T-helper 22 cell (primary cell): ENCODE data around the gene DOCK4.

ENCODE experiments used
- DNase-seq: peaks from one replicate; pipeline ENCODE4 v3.0.0-alpha.2; 2020; ENCODE audit warnings: low read depth

Gene DOCK4

GRCh38 chr7:111760043-111760442 lies 446.2 kb downstream of the DOCK4 start:
- no peak for DNase-seq

DNA sequence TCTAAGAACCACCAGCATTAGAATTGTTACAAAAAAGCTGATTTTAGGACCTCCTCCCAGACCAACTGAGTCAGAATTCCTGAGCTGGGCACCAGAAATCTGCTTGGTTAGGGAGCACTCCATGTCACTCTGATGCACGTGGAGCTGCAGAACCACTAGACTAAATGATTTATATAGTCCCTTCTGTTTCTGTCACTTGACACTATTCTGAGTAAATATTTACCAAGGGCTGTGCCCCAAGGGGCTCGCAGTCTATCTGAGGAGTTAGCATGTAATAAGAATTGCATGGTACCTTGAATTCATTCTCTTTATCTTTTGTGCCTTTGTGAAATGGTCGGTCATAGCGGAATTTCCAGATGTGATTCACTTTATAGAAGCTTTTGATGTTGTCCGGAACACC lies 447.9 kb downstream of the DOCK4 start:
- DNase-seq, result no peak

- DNase-seq, result no peak
These were observed 449.5 kb downstream of the DOCK4 start for GRCh38 chr7:111756687-111757178.

DNA sequence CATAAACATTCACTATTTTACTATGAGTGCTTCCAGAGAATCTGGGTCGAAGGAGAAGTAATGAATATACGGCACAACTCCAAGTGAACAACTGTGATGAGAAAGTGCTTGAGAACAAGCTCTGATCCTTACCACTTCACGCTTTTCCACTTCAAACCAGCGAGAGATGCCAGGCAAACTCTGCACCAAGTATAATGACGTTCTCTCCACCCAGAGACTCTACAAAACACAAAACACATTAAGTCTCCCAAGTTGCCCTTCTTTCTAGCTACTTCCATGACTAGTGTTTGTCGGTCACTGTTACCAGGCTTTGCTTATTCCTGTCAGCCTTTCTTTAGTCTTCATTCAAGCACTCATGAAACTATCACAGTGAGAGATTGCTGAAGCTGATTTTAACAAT lies 450.8 kb downstream of the DOCK4 start:
- DNase-seq, result no peak

DNA sequence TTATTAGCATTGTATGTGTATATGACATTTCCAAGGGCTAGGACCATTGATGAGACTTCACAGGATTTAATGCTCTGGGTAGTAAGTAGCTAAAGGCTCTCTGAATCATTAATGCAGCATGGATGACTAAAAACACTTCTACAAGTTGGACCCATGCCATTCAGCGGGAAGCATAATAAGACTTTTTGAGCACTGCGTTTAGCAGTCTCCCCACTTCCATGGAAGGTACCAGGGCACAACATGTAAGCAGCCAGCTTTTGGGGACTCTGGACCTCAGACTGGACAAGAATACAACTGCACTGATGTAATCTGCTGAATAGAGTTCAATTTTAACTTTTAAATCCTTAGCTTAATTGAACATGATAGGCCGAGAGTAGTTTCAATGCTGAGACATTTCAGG lies 452.2 kb downstream of the DOCK4 start:
- DNase-seq, result no peak

GRCh38 chr7:111752022-111752582 lies 454.1 kb downstream of the DOCK4 start:
- peak; percentile 5 for DNase-seq

- DNase-seq, result no peak
These were observed 455.3 kb downstream of the DOCK4 start for GRCh38 chr7:111750878-111751277.

GRCh38 chr7:111750228-111750627 lies 456.0 kb downstream of the DOCK4 start:
- DNase-seq, result no peak

DNA sequence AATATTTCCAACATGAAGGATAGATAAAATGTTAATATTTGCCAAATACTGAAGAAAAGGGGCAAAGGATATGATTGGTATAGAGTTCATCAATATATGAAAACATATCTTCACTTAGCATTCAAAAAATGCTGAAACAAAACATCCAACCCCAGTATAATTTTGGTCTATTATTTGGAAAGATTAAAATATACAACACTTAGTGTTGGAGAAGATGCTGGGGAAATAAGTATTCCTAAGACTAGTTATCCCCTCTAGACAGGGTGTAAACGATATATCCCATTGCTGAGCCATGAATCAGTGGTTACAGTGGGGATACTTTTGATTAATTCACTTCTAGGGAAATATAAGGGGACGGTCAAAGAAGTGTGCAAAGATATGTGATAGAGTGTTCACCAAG lies 456.6 kb downstream of the DOCK4 start:
- no peak for DNase-seq

DNA sequence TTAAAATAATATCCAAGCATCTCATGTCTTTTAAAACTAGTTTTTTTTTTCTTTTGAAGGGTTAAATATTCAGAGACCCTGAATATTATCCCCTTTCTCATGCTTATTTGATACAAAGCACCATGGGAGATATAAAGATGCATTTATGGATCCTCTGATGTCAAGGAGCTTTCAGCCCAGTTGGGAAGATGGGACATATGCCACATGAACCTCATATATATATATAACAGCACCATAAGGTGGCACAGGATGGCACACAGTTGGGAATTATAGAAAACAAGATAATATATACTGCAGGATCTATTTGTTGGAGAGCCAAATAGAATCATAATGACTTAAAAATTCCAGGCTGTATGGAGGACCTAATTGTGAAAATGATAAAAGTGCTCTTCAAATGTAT lies 458.5 kb downstream of the DOCK4 start:
- no peak for DNase-seq

DNA sequence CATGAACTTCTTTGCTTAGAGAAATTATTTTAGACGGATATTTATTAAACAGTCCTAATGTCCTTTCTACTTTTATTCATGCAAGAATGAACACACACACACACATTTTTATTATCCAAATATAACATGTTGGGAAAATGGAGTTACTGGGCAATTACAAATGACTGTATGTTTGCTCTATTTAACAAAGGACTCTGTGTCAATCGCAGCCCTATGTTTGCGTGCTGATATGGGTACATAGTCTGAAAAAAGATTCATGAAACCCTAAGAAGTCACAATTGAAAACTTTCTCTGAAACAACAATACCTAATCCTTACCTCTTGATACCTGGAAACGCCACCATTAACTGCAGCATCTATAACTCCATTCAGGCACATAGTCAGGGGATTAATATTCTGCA lies 459.2 kb downstream of the DOCK4 start:
- DNase-seq, result no peak

DNA sequence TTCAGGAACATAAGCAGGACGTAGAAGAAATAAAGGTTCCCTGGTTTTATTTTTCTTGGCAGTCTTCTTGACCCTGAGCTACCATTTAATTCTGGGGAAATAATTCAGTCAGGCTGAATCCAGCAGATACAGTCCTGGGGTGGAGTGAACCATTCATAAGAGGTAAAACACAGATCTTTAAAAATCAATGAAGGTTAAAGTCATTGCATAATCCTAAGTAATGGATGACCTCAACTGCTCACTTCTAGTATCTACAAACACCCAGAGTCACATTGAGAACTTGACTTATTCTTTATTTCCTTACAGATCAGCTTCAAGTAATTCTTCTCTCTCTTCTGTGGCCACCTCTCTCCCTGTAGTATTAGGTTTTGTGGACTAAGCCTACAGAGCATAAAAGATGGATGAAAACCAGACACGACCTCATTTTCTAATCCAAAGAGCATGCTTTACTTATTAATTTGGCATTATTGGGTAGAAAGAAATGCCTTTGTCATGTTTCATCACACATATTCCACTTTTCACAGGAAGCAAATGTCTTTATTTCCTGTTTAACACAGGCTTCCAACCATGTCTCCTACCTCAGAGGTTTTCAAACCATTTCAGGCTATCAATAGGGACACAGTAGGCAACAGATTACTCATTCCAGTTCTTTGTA lies 461.6 kb downstream of the DOCK4 start:
- no peak for DNase-seq

DNA sequence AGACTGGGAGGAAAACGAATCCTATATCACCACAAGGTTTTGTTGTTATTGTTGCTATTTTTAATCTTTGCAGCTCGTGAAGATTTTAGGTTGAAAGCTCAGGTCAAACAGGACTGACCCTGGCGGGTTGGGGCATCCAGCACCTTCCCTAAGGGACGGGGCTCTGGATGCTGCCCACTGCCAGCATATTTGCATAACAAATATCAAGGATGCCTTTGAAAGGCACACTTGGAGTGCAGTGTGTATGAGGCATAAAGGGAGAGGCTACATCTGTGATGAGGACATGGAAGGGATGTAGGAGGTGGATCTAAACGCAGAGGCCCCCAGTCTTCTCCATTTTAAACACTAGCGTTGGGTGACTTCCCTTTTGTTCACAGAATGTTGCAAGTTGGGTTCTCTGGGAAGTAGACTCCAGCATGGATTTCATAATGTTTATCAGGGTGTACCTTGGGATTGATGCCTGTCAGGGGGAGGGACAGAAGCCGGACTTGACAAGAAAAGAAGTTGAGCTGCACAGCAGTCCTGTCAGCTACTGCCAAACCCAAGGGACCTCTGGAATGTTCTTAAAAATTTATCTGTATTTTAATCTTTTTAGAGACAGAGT lies 462.9 kb downstream of the DOCK4 start:
- no peak for DNase-seq

DNA sequence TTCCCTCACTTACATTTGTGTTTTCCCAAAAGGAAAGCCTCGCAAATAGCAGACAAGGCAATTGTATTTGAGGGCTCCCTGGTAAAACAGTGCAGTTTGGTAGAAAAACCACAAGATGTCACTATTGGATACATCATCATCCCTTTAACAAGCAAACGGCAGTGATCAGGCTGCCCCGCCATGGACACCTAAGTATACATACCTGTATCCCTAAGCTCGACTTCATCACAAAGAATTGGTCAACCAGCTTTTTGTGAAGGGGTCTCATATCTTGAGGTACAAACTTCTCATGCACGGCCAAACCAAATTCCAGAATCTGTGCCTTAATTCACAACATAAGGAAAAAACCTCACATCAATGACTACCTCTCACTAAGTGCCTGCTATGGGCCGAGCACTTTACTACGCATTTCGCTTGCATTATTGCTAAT lies 464.4 kb downstream of the DOCK4 start:
- no peak for DNase-seq

DNA sequence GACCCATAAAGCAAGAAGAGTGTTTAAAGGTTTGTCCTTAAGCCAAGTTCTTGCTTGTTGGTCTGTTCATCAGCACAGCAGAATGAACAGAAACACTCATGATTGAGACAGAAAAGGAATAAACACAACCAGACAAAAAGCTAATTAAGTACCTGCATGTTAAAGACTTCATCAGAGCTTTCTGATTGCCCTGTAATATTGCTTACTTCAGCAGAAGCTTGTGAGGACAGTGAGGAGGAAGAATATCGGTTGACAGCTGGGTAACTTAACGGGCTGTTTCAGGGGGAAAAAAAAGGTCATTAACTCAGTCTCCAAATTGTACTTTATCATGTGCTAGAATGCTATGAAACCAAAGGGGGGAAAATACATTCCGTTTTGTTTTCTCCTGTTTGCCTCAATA lies 465.3 kb downstream of the DOCK4 start:
- DNase-seq, result no peak

- DNase-seq, result no peak
These were observed 469.7 kb downstream of the DOCK4 start for GRCh38 chr7:111736552-111736874.

DNA sequence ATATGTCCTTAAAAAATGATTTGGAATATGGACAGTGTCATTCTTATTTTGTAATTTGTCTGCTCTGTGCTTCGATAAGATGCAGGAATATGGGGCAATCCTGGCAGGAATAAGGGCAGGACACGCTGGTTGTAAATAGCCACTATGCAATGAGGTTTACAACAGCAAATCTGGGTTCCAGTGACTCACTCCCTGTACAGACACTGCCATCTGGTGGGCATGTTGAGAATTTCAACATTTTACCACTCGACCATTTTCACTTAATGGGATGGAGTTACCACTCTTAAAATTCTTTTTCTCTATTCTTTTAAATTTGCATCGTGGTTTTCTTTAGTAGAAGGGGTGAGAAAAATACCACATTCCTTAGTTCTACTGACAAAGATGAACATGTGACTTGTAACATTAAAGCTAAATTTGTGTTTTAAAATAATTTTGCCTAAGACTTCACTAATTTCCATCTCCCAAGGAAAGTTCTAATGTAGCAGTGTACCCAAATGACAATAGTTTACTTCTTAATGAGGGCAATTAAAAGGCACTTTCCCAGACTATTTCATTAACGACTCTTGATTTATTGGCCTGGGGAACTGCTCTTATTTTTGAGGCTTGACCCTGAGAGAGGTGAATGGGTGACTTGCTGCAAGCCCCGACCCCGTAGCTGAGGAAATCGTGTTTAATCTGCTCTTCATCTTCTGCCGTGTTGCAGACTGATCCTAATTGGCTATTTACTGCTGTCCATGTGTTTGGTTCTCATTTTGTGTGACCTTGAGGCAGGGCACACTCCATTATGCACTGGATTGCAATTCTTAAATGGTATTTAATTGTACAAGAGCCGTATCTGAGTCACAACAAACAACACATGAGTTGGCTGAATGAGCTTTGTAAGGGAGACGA lies 470.3 kb downstream of the DOCK4 start:
- DNase-seq, result no peak

- no peak for DNase-seq
These were observed 471.1 kb downstream of the DOCK4 start for GRCh38 chr7:111734954-111735660.

GRCh38 chr7:111732923-111733322 lies 473.3 kb downstream of the DOCK4 start:
- DNase-seq, result no peak

- no peak for DNase-seq
These were observed 475.5 kb downstream of the DOCK4 start for GRCh38 chr7:111730476-111731300.

GRCh38 chr7:111730057-111730456 lies 476.1 kb downstream of the DOCK4 start:
- no peak for DNase-seq
